Bronchial epithelial cell (primary cell): ENCODE measurements around the gene RNF220. TPM values are rescaled to one million over a fixed set of nuclear protein-coding genes. Genes with fewer than 3 reads are reported as not detected.
"Not testable (repeated sequence)": the region's sequence is repeated elsewhere in the genome, so short reads cannot be mapped to it uniquely, and the experiment has no call there.

ENCODE experiments used
- DNase-seq: peaks from one replicate; pipeline ENCODE4 v3.0.0-alpha.2; 2010; ENCODE audit warnings: low read depth
- FAIRE-seq: peaks from 2 replicates; lab custom pipeline; 2011; peaks lifted over from hg19 to GRCh38; lab: Jason Lieb, UNC
- H3K27me3 ChIP-seq: 2 replicates; pipeline ENCODE4 v1.5.1; 2011; ENCODE audit warnings: low read length; ENCODE audit not compliant: control insufficient read depth, insufficient read depth
- H3K36me3 ChIP-seq: 2 replicates; pipeline ENCODE4 v1.5.1; 2011; ENCODE audit warnings: low read length; ENCODE audit not compliant: control insufficient read depth, insufficient read depth
- H3K4me3 ChIP-seq: 2 replicates; pipeline ENCODE4 v1.5.1; 2011; ENCODE audit warnings: mild to moderate bottlenecking, low read depth, low read length, control low read depth
- CTCF ChIP-seq: IDR thresholded peaks from 2 replicates; pipeline ENCODE4 v1.5.1; 2011; ENCODE audit warnings: mild to moderate bottlenecking, moderate library complexity, low read length, control low read depth, inconsistent platforms; ENCODE audit not compliant: insufficient read depth, severe bottlenecking
- total RNA-seq: library from RNA; depleted of rRNA; stranded (reverse); fragments of >200 nt; gene quantifications from 2 replicates; pipeline ENCODE4 v1.2.1, GENCODE V29; 2014

RNF220 gene
- total RNA-seq, 1 donor from 2014 or later = 94.5 TPM

GRCh38 chr1:44660176-44660575 lies 255.1 kb downstream of the RNF220 start:
- Histone ChIP-seq H3K27me3 (no peaks in the 10 kb centered on the region), H3K36me3 (no peaks in the 10 kb centered on the region), H3K4me3 (no peak overlapping the region)
- TF ChIP-seq CTCF = no peak
- DNase-seq (no peak), FAIRE-seq (no peak)

GRCh38 chr1:44661781-44662682 lies 257.0 kb downstream of the RNF220 start:
- Histone ChIP-seq H3K27me3 (no peaks in the 10 kb centered on the region), H3K36me3 (no peaks in the 10 kb centered on the region), H3K4me3 (no peak overlapping the region)
- TF ChIP-seq CTCF = no peak
- no peak for DNase-seq
- FAIRE-seq = no peak

- no peak for FAIRE-seq
- Histone ChIP-seq H3K36me3 (no peaks in the 10 kb centered on the region), H3K27me3 (no peaks in the 10 kb centered on the region), H3K4me3 (no peak overlapping the region)
- TF ChIP-seq CTCF = no peak
- no peak for DNase-seq
These were observed 257.6 kb downstream of the RNF220 start for GRCh38 chr1:44662683-44663030.

- DNase-seq (no peak), FAIRE-seq (no peak)
- H3K27me3 ChIP-seq = no peaks in the 10 kb centered on the region
- no peaks in the 10 kb centered on the region for H3K36me3 ChIP-seq
- no peak for TF ChIP-seq CTCF
- no peak overlapping the region for H3K4me3 ChIP-seq
These were observed 258.4 kb downstream of the RNF220 start for GRCh38 chr1:44663417-44663816.

- no peak for TF ChIP-seq CTCF
- no peak overlapping the region for H3K4me3 ChIP-seq
- no peaks in the 10 kb centered on the region for H3K27me3 ChIP-seq
- FAIRE-seq (no peak), DNase-seq (no peak)
- H3K36me3 ChIP-seq = no peaks in the 10 kb centered on the region
These were observed 259.8 kb downstream of the RNF220 start for GRCh38 chr1:44664730-44665370.

GRCh38 chr1:44666719-44667118 lies 261.7 kb downstream of the RNF220 start:
- H3K27me3 ChIP-seq, FAIRE-seq, H3K4me3 ChIP-seq, DNase-seq, H3K36me3 ChIP-seq: not testable (repeated sequence)
